B cell (primary cell): Measurements from ENCODE around the gene USH2A. TPM values are rescaled to one million over a fixed set of nuclear protein-coding genes. Genes with fewer than 3 reads are reported as not detected.

Experiments
- ATAC-seq: fragments of 200-7000 bp; cut with Tn5 transposase; one replicate; pipeline ENCODE4 v1.10.0; 2021; ENCODE audit warnings: low read depth, mild to moderate bottlenecking, moderate number of reproducible peaks, moderate library complexity
- CTCF ChIA-PET: fragments of 350-600 bp; sonication (Branson Sonifier 250); formaldehyde crosslinking; loops from one replicate; lab custom pipeline; 2021; ENCODE audit warnings: antibody characterized with exemption, inconsistent platforms; lab: Charles Lee
- POLR2A ChIA-PET: fragments of 350-600 bp; sonication (Branson Sonifier 250); formaldehyde crosslinking; loops from one replicate; lab custom pipeline; 2021; ENCODE audit warnings: antibody characterized with exemption; lab: Charles Lee
- DNase-seq: peaks from one replicate; pipeline ENCODE4 v3.0.0; 2013
- H2AFZ ChIP-seq: 2 replicates; pipeline ENCODE4 v1.6.1; 2012; ENCODE audit warnings: mild to moderate bottlenecking, low read depth, low read length; ENCODE audit not compliant: insufficient read depth, poor library complexity, severe bottlenecking
- H3K27ac ChIP-seq, 2 donors: 1 replicate in 1 of 2; 2 replicates in 1 of 2; pipeline ENCODE4 v1.5.1; 2012 to 2013; ENCODE audit warnings: low read length in 2 of 2, mild to moderate bottlenecking in 2 of 2, moderate library complexity in 1 of 2
- H3K27me3 ChIP-seq, 4 experiments: fragments of 200-600 bp in 1 of 4; sonication (generic) in 1 of 4; replicated peaks in 1 of 4; 1 replicate in 2 of 4; 2 replicates in 2 of 4; pipeline versions ENCODE4 v1.6.1 to v1.7.0; 2013 to 2016; ENCODE audit warnings: low read length in 3 of 4, mild to moderate bottlenecking in 2 of 4, mixed read lengths in 1 of 4, moderate library complexity in 1 of 4; ENCODE audit not compliant: insufficient read depth in 4 of 4, control insufficient read depth in 3 of 4; ENCODE audit errors: control extremely low read depth in 1 of 4
- H3K36me3 ChIP-seq, 2 experiments: replicated peaks in 1 of 2; 1 replicate in 1 of 2; 2 replicates in 1 of 2; pipeline versions ENCODE4 v1.6.1 to v1.7.1; 2013; ENCODE audit warnings: low read length in 1 of 2; ENCODE audit not compliant: insufficient read depth in 2 of 2, control insufficient read depth in 1 of 2; ENCODE audit errors: control extremely low read depth in 1 of 2, extremely low read depth in 1 of 2
- H3K4me1 ChIP-seq, 2 donors: fragments of 200-600 bp in 1 of 2; sonication (generic) in 1 of 2; 1 replicate in 1 of 2; 2 replicates in 1 of 2; pipeline versions ENCODE4 v1.5.1 to v1.6.1; 2013 to 2017; ENCODE audit warnings: low read length in 2 of 2; ENCODE audit not compliant: control insufficient read depth in 2 of 2, insufficient read depth in 2 of 2
- H3K4me2 ChIP-seq: replicated peaks from 2 replicates; pipeline ENCODE3; 2012; ENCODE audit warnings: mild to moderate bottlenecking, low read depth, low read length; ENCODE audit not compliant: poor library complexity, severe bottlenecking
- H3K4me3 ChIP-seq, 5 experiments: fragments of 200-600 bp in 1 of 5; sonication (generic) in 1 of 5; 1 replicate in 3 of 5; 2 replicates in 2 of 5; pipeline versions ENCODE4 v1.5.1 to v1.7.0; 2011 to 2016; ENCODE audit warnings: low read length in 4 of 5, mild to moderate bottlenecking in 4 of 5, low read depth in 2 of 5, control low read depth in 1 of 5, moderate library complexity in 1 of 5; ENCODE audit not compliant: insufficient read depth in 1 of 5; ENCODE audit errors: control extremely low read depth in 1 of 5, extremely low read depth in 1 of 5
- H3K79me2 ChIP-seq: fragments of 200-600 bp; sonication (generic); one replicate; pipeline ENCODE4 v1.6.0; 2016; ENCODE audit warnings: low read length; ENCODE audit not compliant: control insufficient read depth, insufficient read depth
- H3K9ac ChIP-seq: fragments of 200-600 bp; sonication (generic); 2 replicates; pipeline ENCODE4 v1.6.1; 2017; ENCODE audit warnings: mild to moderate bottlenecking, low read length, moderate library complexity
- H3K9me3 ChIP-seq, 3 donors: one replicate each; pipeline versions ENCODE4 v1.6.1 to v1.7.1; 2013; ENCODE audit warnings: low read length in 2 of 3; ENCODE audit not compliant: control insufficient read depth in 2 of 3, insufficient read depth in 1 of 3; ENCODE audit errors: control extremely low read depth in 1 of 3
- H4K20me1 ChIP-seq: 2 replicates; pipeline ENCODE4 v1.6.0; 2012; ENCODE audit warnings: mild to moderate bottlenecking, low read length; ENCODE audit not compliant: insufficient read depth, control insufficient read depth, poor library complexity, severe bottlenecking
- H3K27ac Mint-ChIP-seq: one replicate; pipeline ENCODE4 v1.8.0; 2021; ENCODE audit warnings: mixed read lengths
- H3K27me3 Mint-ChIP-seq: one replicate; pipeline ENCODE4 v1.8.0; 2021; ENCODE audit warnings: mixed read lengths
- H3K4me1 Mint-ChIP-seq: one replicate; pipeline ENCODE4 v1.8.0; 2021; ENCODE audit warnings: mixed read lengths
- H3K4me3 Mint-ChIP-seq: one replicate; pipeline ENCODE4 v1.8.0; 2021; ENCODE audit warnings: mixed read lengths
- H3K9me3 Mint-ChIP-seq: one replicate; pipeline ENCODE4 v1.8.0; 2022; ENCODE audit warnings: mixed read lengths; ENCODE audit not compliant: insufficient read depth
- EZH2 ChIP-seq: IDR thresholded peaks from 2 replicates; pipeline ENCODE4 v1.6.1; 2012; ENCODE audit warnings: borderline replicate concordance, low read depth, mild to moderate bottlenecking, moderate library complexity, low read length; ENCODE audit not compliant: insufficient read depth, poor library complexity, severe bottlenecking
- WGBS: methylation state at CpG from one replicate; pipeline ENCODE4 v1.1.5; 2013; ENCODE audit warnings: missing lambda C conversion rate; ENCODE audit not compliant: insufficient coverage; 5-methylcytosine and 5-hydroxymethylcytosine counted together
- intact Hi-C: fragments of 100-400 bp; cut with micrococcal nuclease; formaldehyde crosslinking; loops from one replicate; pipeline ENCODE4 v1.10.0; 2022
- polyA plus RNA-seq: library from polyadenylated mRNA; depleted of rRNA; stranded (reverse); fragments of >200 nt; gene quantifications from 2 replicates; pipeline ENCODE4 v1.2.3, GENCODE V29; 2012
- total RNA-seq, 2 donors: library from RNA; stranded (reverse); fragments of 120-200 nt in 1 of 2; gene quantifications; 1 replicate in 1 of 2; 2 replicates in 1 of 2; pipeline versions ENCODE4 v1.2.3 to v1.2.4, GENCODE V29; 2013 to 2022
- TF ChIP-seq, protein P1 (sequence below): fragments of 200-600 bp; IDR thresholded peaks from one replicate; pipeline ENCODE4 v1.8.0; 2022; ENCODE audit warnings: antibody characterized with exemption, mild to moderate bottlenecking

The USH2A gene
- total and polyA plus RNA-seq, 2 donors (not counting 1 experiment from before 2014, with no cell fraction given) = 0.01 TPM; not detected in 1

DNA sequence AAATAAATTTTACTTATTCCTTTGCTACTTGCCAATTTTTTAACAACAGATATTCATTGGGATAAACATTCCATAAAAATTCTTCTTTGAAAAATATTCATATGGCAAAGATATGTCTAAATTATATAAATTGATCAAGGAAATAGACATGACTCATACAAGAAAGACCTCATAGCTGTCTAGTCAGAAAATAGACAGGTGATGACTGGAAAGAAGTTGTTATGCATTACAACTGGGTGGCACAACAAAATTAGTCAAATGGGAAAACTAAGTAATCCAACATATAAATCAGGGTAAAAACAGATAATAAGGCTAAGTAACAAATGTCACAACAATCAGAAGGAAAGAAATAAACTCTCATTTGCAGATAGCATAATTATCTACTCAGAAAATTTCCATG, 92.0 kb downstream of the USH2A start:
- Mint-ChIP-seq H3K27me3 (no peaks in the 10 kb centered on the region), H3K9me3 (no peaks in the 10 kb centered on the region), H3K4me1 (no peaks in the 10 kb centered on the region), H3K4me3 (no peak overlapping the region), H3K27ac (no peak overlapping the region)
- intact Hi-C loops = no loop called here
- CTCF ChIA-PET = no interaction called here
- H3K9me3 ChIP-seq = peaks cover 0 to 1% (median 0%) of the 10 kb centered on the region in 3 donors
- H3K36me3 ChIP-seq = no peaks in the 10 kb centered on the region
- H3K9ac ChIP-seq = no peak overlapping the region
- DNase-seq (no peak), ATAC-seq (no peak)
- H3K4me1 ChIP-seq = no peaks in the 10 kb centered on the region
- no peak overlapping the region for H3K4me2 ChIP-seq
- H3K79me2 ChIP-seq = no peaks in the 10 kb centered on the region
- TF ChIP-seq, protein P1, sequence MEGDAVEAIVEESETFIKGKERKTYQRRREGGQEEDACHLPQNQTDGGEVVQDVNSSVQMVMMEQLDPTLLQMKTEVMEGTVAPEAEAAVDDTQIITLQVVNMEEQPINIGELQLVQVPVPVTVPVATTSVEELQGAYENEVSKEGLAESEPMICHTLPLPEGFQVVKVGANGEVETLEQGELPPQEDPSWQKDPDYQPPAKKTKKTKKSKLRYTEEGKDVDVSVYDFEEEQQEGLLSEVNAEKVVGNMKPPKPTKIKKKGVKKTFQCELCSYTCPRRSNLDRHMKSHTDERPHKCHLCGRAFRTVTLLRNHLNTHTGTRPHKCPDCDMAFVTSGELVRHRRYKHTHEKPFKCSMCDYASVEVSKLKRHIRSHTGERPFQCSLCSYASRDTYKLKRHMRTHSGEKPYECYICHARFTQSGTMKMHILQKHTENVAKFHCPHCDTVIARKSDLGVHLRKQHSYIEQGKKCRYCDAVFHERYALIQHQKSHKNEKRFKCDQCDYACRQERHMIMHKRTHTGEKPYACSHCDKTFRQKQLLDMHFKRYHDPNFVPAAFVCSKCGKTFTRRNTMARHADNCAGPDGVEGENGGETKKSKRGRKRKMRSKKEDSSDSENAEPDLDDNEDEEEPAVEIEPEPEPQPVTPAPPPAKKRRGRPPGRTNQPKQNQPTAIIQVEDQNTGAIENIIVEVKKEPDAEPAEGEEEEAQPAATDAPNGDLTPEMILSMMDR = no peak
- no peak for TF ChIP-seq EZH2
- no peak overlapping the region for H2AFZ ChIP-seq
- no peak overlapping the region for H3K27ac ChIP-seq
- POLR2A ChIA-PET = no interaction called here
- H3K27me3 ChIP-seq = no peaks in the 10 kb centered on the region
- H3K4me3 ChIP-seq = no peak overlapping the region
- no peaks in the 10 kb centered on the region for H4K20me1 ChIP-seq

GRCh38 chr1:216330262-216330661, 93.0 kb downstream of the USH2A start:
- POLR2A ChIA-PET = no interaction called here
- Histone ChIP-seq H3K27ac (no peak overlapping the region), H3K4me1 (no peaks in the 10 kb centered on the region), H3K27me3 (no peaks in the 10 kb centered on the region), H3K4me3 (no peak overlapping the region), H3K9ac (no peak overlapping the region), H3K79me2 (no peaks in the 10 kb centered on the region), H3K4me2 (no peak overlapping the region), H2AFZ (no peak overlapping the region), H3K36me3 (no peaks in the 10 kb centered on the region), H3K9me3 (peaks cover 0 to 2% (median 1%) of the 10 kb centered on the region in 3 donors), H4K20me1 (no peaks in the 10 kb centered on the region)
- Mint-ChIP-seq H3K9me3 (no peaks in the 10 kb centered on the region), H3K27me3 (no peaks in the 10 kb centered on the region), H3K4me1 (no peaks in the 10 kb centered on the region), H3K4me3 (no peak overlapping the region), H3K27ac (no peak overlapping the region)
- CTCF ChIA-PET = no interaction called here
- DNase-seq (no peak), ATAC-seq (no peak)
- WGBS = 80% methylated on average over 1 of the region's 2 CpGs
- intact Hi-C loops = no loop called here
- TF ChIP-seq, protein P1 = no peak
- no peak for TF ChIP-seq EZH2
